Colonic mucosa (tissue), 4 donors: ENCODE measurements around the gene ZFC3H1. TPM values are rescaled to one million over a fixed set of nuclear protein-coding genes. Genes with fewer than 3 reads are reported as not detected.

Experiments
- DNase-seq: peaks from one replicate; pipeline ENCODE4 v3.0.0-alpha.2; 2020
- H3K27ac ChIP-seq: fragments of 200-600 bp; one replicate; pipeline ENCODE4 v1.8.0; 2021
- H3K27me3 ChIP-seq: fragments of 200-600 bp; one replicate; pipeline ENCODE4 v1.8.0; 2021
- H3K36me3 ChIP-seq: fragments of 200-600 bp; one replicate; pipeline ENCODE4 v1.8.0; 2021
- H3K4me1 ChIP-seq: fragments of 200-600 bp; one replicate; pipeline ENCODE4 v1.8.0; 2021; ENCODE audit warnings: mild to moderate bottlenecking
- H3K4me3 ChIP-seq: fragments of 200-600 bp; one replicate; pipeline ENCODE4 v1.8.0; 2021
- H3K9ac ChIP-seq, 2 donors: one replicate each; pipeline ENCODE4 v1.7.0; 2013; ENCODE audit warnings: control low read depth in 2 of 2, low read depth in 2 of 2, low read length in 2 of 2
- H3K9me3 ChIP-seq: fragments of 200-600 bp; one replicate; pipeline ENCODE4 v1.8.0; 2021
- intact Hi-C: fragments of 100-400 bp; cut with DNase I; formaldehyde crosslinking; loops from one replicate; pipeline ENCODE4 v1.14.1; 2022
- total RNA-seq, 2 donors: library from RNA; stranded (reverse); fragmentation: NEBNext Ultra II Directional in 1 of 2; extraction: Animal tissue kit (Norgen Biotek cat#: 25700) in 1 of 2; gene quantifications; one replicate each; pipeline ENCODE4 v1.2.1, GENCODE V29; 2021
- TF ChIP-seq, protein P1 (sequence below): fragments of 200-600 bp; IDR thresholded peaks from one replicate; pipeline ENCODE4 v1.8.0; 2022; ENCODE audit warnings: antibody characterized with exemption, mild to moderate bottlenecking
- donor health status: healthy.
- donor health status: DM: no; HTN: no; CAD: no.
- donor health status: DM: no; HTN: no; CAD: no.

The ZFC3H1 gene, protein sequence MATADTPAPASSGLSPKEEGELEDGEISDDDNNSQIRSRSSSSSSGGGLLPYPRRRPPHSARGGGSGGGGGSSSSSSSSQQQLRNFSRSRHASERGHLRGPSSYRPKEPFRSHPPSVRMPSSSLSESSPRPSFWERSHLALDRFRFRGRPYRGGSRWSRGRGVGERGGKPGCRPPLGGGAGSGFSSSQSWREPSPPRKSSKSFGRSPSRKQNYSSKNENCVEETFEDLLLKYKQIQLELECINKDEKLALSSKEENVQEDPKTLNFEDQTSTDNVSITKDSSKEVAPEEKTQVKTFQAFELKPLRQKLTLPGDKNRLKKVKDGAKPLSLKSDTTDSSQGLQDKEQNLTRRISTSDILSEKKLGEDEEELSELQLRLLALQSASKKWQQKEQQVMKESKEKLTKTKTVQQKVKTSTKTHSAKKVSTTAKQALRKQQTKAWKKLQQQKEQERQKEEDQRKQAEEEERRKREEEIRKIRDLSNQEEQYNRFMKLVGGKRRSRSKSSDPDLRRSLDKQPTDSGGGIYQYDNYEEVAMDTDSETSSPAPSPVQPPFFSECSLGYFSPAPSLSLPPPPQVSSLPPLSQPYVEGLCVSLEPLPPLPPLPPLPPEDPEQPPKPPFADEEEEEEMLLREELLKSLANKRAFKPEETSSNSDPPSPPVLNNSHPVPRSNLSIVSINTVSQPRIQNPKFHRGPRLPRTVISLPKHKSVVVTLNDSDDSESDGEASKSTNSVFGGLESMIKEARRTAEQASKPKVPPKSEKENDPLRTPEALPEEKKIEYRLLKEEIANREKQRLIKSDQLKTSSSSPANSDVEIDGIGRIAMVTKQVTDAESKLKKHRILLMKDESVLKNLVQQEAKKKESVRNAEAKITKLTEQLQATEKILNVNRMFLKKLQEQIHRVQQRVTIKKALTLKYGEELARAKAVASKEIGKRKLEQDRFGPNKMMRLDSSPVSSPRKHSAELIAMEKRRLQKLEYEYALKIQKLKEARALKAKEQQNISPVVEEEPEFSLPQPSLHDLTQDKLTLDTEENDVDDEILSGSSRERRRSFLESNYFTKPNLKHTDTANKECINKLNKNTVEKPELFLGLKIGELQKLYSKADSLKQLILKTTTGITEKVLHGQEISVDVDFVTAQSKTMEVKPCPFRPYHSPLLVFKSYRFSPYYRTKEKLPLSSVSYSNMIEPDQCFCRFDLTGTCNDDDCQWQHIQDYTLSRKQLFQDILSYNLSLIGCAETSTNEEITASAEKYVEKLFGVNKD (N-terminal part only)
- 10 to 100 TPM; 37.8 to 38.8 TPM for total RNA-seq

DNA sequence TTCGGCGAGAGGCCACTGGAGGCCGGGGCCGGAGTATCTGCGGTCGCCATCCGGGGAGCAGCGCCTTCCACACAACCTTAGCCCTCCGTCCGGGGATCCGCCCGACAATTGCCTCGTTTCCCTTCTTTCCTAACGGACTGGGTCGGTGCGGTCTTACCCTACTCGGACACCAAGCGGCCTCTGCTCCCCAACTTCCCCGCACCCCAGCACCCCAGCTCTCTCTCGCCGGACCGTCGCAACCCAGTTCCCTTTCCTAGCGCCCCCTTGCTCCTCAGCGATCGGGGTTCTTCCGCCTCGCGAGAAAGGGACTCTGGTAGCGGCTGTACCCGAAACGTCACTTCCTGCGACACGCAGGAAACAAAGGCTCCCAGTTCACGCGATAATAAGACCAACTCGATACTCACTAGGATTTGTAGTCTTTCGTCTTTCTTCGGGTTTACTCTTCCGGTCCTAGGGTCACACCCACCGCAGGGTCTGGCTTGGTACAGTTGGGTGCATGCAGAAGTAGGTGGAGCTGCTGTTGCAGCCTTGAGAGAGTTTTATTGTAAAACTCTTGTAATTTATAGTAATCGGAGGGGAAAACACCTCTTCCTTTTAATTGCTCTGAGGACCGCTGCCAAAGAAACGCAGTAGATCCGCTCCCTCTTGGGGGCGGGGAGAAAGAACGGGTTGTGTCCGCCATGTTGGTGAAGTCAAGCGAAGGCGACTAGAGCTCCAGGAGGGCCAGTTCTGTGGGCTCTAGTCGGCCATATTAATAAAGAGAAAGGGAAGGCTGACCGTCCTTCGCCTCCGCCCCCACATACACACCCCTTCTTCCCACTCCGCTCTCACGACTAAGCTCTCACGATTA, at the start of gene ZFC3H1, which contains the start of gene THAP2:
Gene ZFC3H1 (minus strand): TSS at position 288 of the 850 bp plus-strand sequence. CDS start 238 bp downstream, at position 50.
Gene THAP2 (plus strand): TSS at position 741 of the 850 bp plus-strand sequence. CDS start 209 bp downstream, outside the sequence.
- peak; percentile 97 for DNase-seq
- no peaks in the 10 kb centered on the region for H3K27me3 ChIP-seq
- no peaks in the 10 kb centered on the region for H3K9me3 ChIP-seq
- H3K4me3 ChIP-seq: peak within 1 kb of the TSS; percentile 82
- TF ChIP-seq, protein P1, sequence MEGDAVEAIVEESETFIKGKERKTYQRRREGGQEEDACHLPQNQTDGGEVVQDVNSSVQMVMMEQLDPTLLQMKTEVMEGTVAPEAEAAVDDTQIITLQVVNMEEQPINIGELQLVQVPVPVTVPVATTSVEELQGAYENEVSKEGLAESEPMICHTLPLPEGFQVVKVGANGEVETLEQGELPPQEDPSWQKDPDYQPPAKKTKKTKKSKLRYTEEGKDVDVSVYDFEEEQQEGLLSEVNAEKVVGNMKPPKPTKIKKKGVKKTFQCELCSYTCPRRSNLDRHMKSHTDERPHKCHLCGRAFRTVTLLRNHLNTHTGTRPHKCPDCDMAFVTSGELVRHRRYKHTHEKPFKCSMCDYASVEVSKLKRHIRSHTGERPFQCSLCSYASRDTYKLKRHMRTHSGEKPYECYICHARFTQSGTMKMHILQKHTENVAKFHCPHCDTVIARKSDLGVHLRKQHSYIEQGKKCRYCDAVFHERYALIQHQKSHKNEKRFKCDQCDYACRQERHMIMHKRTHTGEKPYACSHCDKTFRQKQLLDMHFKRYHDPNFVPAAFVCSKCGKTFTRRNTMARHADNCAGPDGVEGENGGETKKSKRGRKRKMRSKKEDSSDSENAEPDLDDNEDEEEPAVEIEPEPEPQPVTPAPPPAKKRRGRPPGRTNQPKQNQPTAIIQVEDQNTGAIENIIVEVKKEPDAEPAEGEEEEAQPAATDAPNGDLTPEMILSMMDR: no peak
- H3K27ac ChIP-seq: peak within 1 kb of the TSS; percentile 100
- intact Hi-C loops: loop anchor here (10.0 kb wide), 1 partner anchor 91 kb away; the partner anchor contains the start of gene RAB21
- peak within 1 kb of the TSS; percentile 88 to 93 for H3K9ac ChIP-seq
- H3K36me3 ChIP-seq: no peaks in the 10 kb centered on the region
- H3K4me1 ChIP-seq: peaks cover 22% of the 10 kb centered on the region

DNA sequence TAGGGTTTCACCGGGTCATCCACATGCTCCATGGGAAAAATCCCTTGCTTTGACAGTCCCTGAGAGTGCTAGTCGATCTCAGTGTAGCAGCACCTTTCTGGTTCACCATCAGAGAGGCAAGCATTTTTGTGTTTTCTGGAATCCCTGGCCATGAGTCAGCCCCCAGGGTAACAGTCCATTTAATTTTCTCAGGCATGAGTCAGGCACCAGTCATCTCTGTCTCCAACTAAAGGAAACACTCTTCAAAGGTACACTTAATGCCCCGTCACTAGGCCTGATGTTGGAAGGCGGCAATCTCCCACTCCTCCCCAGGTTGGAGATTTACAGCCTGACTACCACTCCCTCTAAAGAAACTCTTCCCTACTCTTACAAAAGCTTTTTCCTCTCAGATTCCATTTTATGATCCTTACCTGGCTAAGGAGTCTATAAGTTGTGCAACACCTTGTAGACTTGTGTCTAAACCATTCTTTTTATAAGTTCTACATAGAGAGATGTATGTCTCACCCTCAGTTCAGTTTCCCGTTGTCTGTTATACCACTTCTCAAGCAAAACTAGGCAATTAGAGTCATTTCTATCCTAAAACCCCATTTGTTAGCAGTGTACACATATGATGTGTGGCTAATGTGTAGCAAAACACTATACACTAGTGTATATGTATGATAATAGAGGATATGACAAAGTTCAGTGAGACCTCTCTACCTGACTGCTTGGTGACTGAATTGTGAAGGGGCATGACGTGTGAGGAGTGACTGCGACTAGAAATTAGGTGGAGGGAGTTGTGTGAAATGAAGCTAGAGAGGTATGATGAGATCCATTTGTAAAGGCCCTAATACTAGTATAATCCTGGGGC, 46.9 kb upstream of the ZFC3H1 start:
- no peaks in the 10 kb centered on the region for H3K27me3 ChIP-seq
- TF ChIP-seq, protein P1: no peak
- no peaks in the 10 kb centered on the region for H3K4me1 ChIP-seq
- no peaks in the 10 kb centered on the region for H3K36me3 ChIP-seq
- no peak overlapping the region for H3K9ac ChIP-seq
- H3K4me3 ChIP-seq: no peak overlapping the region
- H3K27ac ChIP-seq: no peak overlapping the region
- DNase-seq: no peak
- no peaks in the 10 kb centered on the region for H3K9me3 ChIP-seq
- intact Hi-C loops: no loop called here

DNA sequence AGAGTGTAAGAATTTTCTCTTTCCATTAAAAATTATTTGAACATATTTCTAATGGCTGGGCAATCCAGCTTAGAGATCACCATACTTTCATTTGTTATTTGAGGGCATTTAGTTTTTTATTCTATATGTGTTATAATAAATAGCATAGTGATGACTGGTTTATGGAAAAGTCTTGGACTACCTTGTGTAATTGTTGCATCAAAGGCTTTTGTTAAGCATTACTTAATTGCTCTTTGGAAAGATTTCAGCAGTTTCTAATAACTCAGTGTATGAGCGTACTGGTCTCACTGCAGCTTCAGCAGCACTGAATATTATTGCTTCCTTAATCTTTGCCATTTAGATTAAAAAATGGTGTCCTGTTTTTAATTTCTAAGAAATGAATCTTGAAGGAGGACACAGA, 45.0 kb upstream of the ZFC3H1 start:
- Histone ChIP-seq H3K4me3 (no peak overlapping the region), H3K36me3 (no peaks in the 10 kb centered on the region), H3K9me3 (no peaks in the 10 kb centered on the region), H3K4me1 (no peaks in the 10 kb centered on the region), H3K27ac (no peak overlapping the region), H3K27me3 (no peaks in the 10 kb centered on the region), H3K9ac (no peak overlapping the region)
- intact Hi-C loops: no loop called here
- DNase-seq: no peak
- TF ChIP-seq, protein P1: no peak

DNA sequence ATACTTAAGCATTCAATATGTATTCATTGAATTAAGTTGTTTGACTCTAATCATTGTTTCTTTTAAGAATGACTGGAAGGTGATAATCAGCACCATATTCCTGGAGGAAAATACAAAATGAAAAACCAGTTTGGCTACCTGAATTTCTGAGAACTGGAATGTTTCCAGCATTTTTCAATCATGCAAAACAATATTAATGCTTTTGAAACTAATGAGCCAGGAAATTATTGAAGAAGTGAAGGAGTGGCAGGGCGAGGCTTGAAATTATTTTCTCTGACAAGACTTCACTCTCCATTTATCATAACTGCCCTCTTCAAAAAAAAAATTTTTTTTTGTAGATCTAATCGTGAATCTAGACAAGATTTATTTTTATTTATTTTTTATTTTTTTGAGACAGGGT, 41.3 kb upstream of the ZFC3H1 start:
- no peak overlapping the region for H3K9ac ChIP-seq
- H3K4me1 ChIP-seq: no peaks in the 10 kb centered on the region
- TF ChIP-seq, protein P1: no peak
- DNase-seq: no peak
- H3K9me3 ChIP-seq: no peaks in the 10 kb centered on the region
- intact Hi-C loops: no loop called here
- H3K27me3 ChIP-seq: no peaks in the 10 kb centered on the region
- no peak overlapping the region for H3K27ac ChIP-seq
- H3K36me3 ChIP-seq: no peaks in the 10 kb centered on the region
- no peak overlapping the region for H3K4me3 ChIP-seq
